Hepatocyte (in vitro differentiated cells): Measurements from ENCODE around the gene PATE2. TPM values are rescaled to one million over a fixed set of nuclear protein-coding genes. Genes with fewer than 3 reads are reported as not detected.

Experiments used
- DNase-seq: peaks from one replicate; pipeline ENCODE4 v3.0.0-alpha.2; 2016; ENCODE audit warnings: low spot score
- H2AFZ ChIP-seq: fragments of 200-600 bp; sonication (generic); 2 replicates; pipeline ENCODE4 v1.6.0; 2016; ENCODE audit warnings: antibody characterized with exemption, mild to moderate bottlenecking
- H3K27ac ChIP-seq: fragments of 200-600 bp; sonication (generic); 2 replicates; pipeline ENCODE4 v1.5.1; 2016; ENCODE audit warnings: mild to moderate bottlenecking
- H3K27me3 ChIP-seq: fragments of 200-600 bp; sonication (generic); 2 replicates; pipeline ENCODE4 v1.6.1; 2016
- H3K36me3 ChIP-seq: fragments of 200-600 bp; sonication (generic); replicated peaks from 2 replicates; pipeline ENCODE4 v1.5.1; 2016; ENCODE audit warnings: low read depth; ENCODE audit not compliant: insufficient read depth
- H3K4me1 ChIP-seq: fragments of 200-600 bp; sonication (generic); 2 replicates; pipeline ENCODE4 v1.5.1; 2016; ENCODE audit warnings: mild to moderate bottlenecking, moderate library complexity; ENCODE audit not compliant: insufficient read depth
- H3K4me2 ChIP-seq: fragments of 200-600 bp; sonication (generic); 2 replicates; pipeline ENCODE4 v1.6.0; 2016
- H3K4me3 ChIP-seq: fragments of 200-600 bp; sonication (generic); 2 replicates; pipeline ENCODE4 v1.5.1; 2016; ENCODE audit warnings: mild to moderate bottlenecking
- H3K79me2 ChIP-seq: fragments of 200-600 bp; sonication (generic); 2 replicates; pipeline ENCODE4 v1.6.0; 2017; ENCODE audit warnings: mild to moderate bottlenecking
- H3K9me2 ChIP-seq: fragments of 200-600 bp; sonication (generic); replicated peaks from 2 replicates; pipeline ENCODE4 v1.6.0; 2017; ENCODE audit warnings: mild to moderate bottlenecking; ENCODE audit not compliant: insufficient read depth
- H3K9me3 ChIP-seq: fragments of 200-600 bp; sonication (generic); 2 replicates; pipeline ENCODE4 v1.5.1; 2016; ENCODE audit warnings: low read depth, mild to moderate bottlenecking
- H4K20me1 ChIP-seq: fragments of 200-600 bp; sonication (generic); 2 replicates; pipeline ENCODE4 v1.6.0; 2016; ENCODE audit warnings: mild to moderate bottlenecking; ENCODE audit not compliant: insufficient read depth, poor library complexity, severe bottlenecking
- EZH2 ChIP-seq: fragments of 200-600 bp; sonication (generic); IDR thresholded peaks from 2 replicates; pipeline ENCODE4 v1.6.1; 2016; ENCODE audit warnings: antibody characterized with exemption, mild to moderate bottlenecking, borderline replicate concordance
- EZH2phosphoT487 ChIP-seq: fragments of 200-600 bp; sonication (generic); IDR thresholded peaks from one replicate; pipeline ENCODE4 v1.6.1; 2018; ENCODE audit warnings: antibody characterized with exemption, mild to moderate bottlenecking, low read depth, moderate library complexity; ENCODE audit not compliant: unreplicated experiment, severe bottlenecking
- WGBS: methylation state at CpG from one replicate; pipeline ENCODE4 v1.1.6; 2016; ENCODE audit warnings: low lambda C conversion rate; ENCODE audit errors: missing lambda C conversion rate; 5-methylcytosine and 5-hydroxymethylcytosine counted together
- polyA plus RNA-seq: library from polyadenylated mRNA; unstranded; fragments of >200 nt; fragmentation: Nextera tagmentation; extraction: Ambion mirVana; gene quantifications from 2 replicates; pipeline ENCODE4 v1.2.1, GENCODE V29; 2016
- total RNA-seq: library from RNA; depleted of rRNA; stranded (reverse); fragments of >200 nt; gene quantifications from 2 replicates; pipeline ENCODE4 v1.2.3, GENCODE V29; 2014
- TF ChIP-seq, protein P1 (sequence below): fragments of 200-600 bp; sonication (generic); IDR thresholded peaks from 2 replicates; pipeline ENCODE4 v1.5.1; 2016; ENCODE audit warnings: antibody characterized with exemption, mild to moderate bottlenecking; ENCODE audit not compliant: poor library complexity

The PATE2 gene
- total and polyA plus RNA-seq, 2 experiments from 2014 or later, result 0.16 TPM; not detected in 1

DNA sequence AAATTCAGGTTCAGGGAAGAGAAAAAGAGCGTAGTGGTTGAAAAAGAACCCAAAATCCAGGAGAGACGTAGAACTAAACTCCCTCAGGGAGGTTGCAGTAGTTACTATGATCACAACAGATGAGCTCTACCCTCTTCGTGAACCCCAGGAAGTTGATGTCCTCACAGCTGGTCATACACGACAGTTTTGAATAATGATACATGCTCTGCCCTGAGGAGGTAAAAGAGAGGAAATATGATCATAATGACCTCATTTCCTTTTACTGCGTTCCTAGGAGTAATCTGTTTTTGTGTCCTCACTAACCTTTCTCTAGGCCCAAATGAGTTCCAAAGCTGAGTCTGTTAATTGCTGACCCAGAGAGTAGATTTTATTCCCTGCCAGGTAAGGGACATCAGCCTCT lies 1.3 kb downstream of the PATE2 start:
- Histone ChIP-seq H3K36me3 (no peaks in the 10 kb centered on the region), H2AFZ (no peak overlapping the region), H3K4me3 (no peak overlapping the region), H3K4me2 (no peak overlapping the region), H3K9me2 (no peaks in the 10 kb centered on the region), H4K20me1 (no peaks in the 10 kb centered on the region), H3K9me3 (no peaks in the 10 kb centered on the region), H3K4me1 (no peaks in the 10 kb centered on the region), H3K27me3 (no peaks in the 10 kb centered on the region), H3K79me2 (no peaks in the 10 kb centered on the region), H3K27ac (no peak overlapping the region)
- WGBS, result 73% methylated on average over 5 of the region's 5 CpGs
- DNase-seq, result no peak
- TF ChIP-seq EZH2phosphoT487, result no peak
- TF ChIP-seq EZH2, result no peak
- TF ChIP-seq, protein P1, sequence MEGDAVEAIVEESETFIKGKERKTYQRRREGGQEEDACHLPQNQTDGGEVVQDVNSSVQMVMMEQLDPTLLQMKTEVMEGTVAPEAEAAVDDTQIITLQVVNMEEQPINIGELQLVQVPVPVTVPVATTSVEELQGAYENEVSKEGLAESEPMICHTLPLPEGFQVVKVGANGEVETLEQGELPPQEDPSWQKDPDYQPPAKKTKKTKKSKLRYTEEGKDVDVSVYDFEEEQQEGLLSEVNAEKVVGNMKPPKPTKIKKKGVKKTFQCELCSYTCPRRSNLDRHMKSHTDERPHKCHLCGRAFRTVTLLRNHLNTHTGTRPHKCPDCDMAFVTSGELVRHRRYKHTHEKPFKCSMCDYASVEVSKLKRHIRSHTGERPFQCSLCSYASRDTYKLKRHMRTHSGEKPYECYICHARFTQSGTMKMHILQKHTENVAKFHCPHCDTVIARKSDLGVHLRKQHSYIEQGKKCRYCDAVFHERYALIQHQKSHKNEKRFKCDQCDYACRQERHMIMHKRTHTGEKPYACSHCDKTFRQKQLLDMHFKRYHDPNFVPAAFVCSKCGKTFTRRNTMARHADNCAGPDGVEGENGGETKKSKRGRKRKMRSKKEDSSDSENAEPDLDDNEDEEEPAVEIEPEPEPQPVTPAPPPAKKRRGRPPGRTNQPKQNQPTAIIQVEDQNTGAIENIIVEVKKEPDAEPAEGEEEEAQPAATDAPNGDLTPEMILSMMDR, result no peak

DNA sequence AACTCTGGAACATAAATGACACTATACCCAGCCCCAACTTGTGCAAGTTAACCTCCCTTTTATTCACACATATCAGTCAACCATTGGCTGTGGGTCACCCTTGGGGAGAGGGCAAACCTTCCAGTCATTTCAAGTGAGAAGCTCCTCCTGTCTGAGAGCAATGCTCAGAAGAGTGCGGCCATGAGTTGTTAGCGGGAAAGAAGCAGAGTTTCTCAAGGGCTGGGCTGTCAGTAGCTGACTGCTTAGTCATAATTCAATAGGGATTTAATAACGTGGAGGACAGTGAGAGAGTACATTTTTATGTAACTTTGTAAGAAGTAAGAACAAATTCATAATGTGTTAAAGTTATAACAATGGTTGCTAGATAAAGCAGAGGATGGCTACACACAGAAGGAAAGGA lies 5.1 kb downstream of the PATE2 start:
- Histone ChIP-seq H3K27ac (no peak overlapping the region), H3K4me3 (no peak overlapping the region), H4K20me1 (no peaks in the 10 kb centered on the region), H3K4me2 (no peak overlapping the region), H3K79me2 (no peaks in the 10 kb centered on the region), H3K9me3 (no peaks in the 10 kb centered on the region), H3K27me3 (no peaks in the 10 kb centered on the region), H3K4me1 (no peaks in the 10 kb centered on the region), H3K36me3 (no peaks in the 10 kb centered on the region), H2AFZ (no peak overlapping the region), H3K9me2 (no peaks in the 10 kb centered on the region)
- 77% methylated on average over 3 of the region's 3 CpGs for WGBS
- TF ChIP-seq, protein P1, result no peak
- TF ChIP-seq EZH2 (no peak), EZH2phosphoT487 (no peak)
- DNase-seq, result no peak

DNA sequence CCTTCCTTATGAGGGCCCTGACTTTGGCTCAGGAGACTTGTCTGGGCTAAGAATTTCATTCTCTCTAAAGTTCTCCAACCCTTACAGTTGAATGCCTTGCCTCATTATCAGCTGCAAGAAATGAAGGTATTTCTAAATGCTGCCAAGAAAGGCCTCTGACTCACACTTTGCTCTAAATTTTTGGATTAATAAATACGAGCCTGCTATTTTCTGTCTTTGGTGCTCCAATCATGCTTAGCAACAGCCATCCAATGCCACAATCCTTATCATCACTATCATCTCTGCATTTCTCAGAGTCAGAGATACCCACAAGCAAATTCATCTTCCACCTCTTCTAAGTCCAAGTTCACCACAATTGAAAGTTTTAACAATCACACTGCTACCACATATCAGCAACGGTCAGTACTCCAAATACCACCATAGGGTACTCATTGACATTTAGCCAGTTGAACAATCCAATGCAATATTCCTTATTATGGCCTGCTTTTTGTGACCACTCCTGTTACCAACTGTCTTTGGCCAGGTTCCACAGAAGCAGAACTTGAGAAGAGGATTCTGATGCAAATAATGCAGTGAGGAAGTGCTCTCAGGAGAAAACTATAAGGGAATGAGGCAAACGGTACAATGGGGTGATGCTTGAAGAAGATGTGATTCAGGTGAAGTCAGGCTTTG lies 5.7 kb downstream of the PATE2 start:
- no peak for DNase-seq
- Histone ChIP-seq H3K9me3 (no peaks in the 10 kb centered on the region), H3K4me2 (no peak overlapping the region), H3K27ac (no peak overlapping the region), H3K36me3 (no peaks in the 10 kb centered on the region), H4K20me1 (no peaks in the 10 kb centered on the region), H3K4me3 (no peak overlapping the region), H2AFZ (no peak overlapping the region), H3K9me2 (no peaks in the 10 kb centered on the region), H3K4me1 (no peaks in the 10 kb centered on the region), H3K79me2 (no peaks in the 10 kb centered on the region), H3K27me3 (no peaks in the 10 kb centered on the region)
- WGBS, result 82% methylated on average over 3 of the region's 3 CpGs
- TF ChIP-seq EZH2 (no peak), EZH2phosphoT487 (no peak)
- TF ChIP-seq, protein P1, result no peak
